GM19193 (cell line): ENCODE data around the gene GPR157.

Experiments used
- POLR2A ChIP-seq: IDR thresholded peaks from 4 replicates; pipeline ENCODE4 v1.6.1; 2011; ENCODE audit not compliant: insufficient read depth, insufficient read length; ENCODE audit errors: extremely low read depth

Gene GPR157

DNA sequence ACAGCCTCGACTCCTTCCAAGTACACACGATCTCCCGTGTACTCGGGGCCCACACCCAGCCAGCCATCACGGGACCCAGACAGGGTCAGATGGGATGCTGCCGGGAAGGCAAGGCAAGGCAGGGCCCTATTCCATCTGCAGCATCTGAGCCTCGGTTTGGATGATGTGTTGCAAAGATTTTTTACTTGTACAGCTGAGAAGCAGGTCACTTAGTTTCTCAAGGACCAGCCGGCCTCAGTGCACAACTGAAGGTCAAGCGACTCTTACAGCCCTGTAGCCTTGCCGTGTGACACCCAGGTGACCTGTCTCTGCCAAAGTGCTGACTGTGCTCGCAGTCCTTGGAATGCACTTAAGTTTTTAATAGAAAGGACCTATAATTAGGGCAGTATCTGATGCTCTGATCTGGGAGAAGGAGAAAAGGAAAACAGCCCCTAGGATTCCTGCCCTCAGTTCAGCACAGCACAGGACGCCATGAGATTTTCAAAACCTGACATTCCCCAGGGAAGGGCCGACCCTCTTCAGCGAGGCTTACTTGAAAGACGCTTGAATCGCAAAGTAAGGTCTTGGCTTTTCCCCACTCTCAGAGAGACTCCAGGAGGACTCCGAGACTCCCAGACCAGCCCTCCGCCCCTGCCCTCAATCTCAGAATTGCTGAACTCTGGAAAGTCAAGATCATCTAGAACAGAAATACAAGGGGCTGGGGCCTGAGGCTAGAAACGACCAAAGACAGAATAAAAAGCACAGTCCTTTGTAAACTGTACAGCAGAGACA, 1.3 kb downstream of the GPR157 start:
- TF ChIP-seq POLR2A, result no peak

- no peak for TF ChIP-seq POLR2A
Measured at GRCh38 chr1:9126511-9126910, 2.4 kb downstream of the GPR157 start.

- TF ChIP-seq POLR2A, result no peak
Measured at GRCh38 chr1:9125325-9125724, 3.6 kb downstream of the GPR157 start.

- no peak for TF ChIP-seq POLR2A
Measured at GRCh38 chr1:9121496-9122409, 7.1 kb downstream of the GPR157 start.

- TF ChIP-seq POLR2A, result no peak
Measured at GRCh38 chr1:9120312-9120958, 8.5 kb downstream of the GPR157 start.

DNA sequence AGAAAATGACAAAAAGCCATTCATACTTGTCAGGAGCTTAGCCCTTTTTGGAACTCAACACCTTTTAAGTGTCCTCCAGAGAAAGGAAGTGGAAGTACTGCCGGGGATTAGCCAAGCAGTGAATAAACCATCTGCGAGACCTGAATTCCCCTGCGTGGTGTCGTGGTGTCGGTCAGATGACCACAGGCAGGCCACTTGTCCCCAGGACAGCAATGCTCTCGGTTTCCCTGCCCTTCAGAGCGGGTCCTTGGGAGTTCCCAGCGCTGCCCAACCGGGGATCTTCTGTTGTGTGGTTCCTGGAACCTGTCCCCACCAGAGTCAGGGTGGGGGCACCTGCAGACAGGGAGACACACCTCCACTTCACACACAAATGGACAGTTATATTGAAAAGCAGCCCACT, 9.2 kb downstream of the GPR157 start:
- TF ChIP-seq POLR2A, result no peak

- TF ChIP-seq POLR2A, result no peak
Measured at GRCh38 chr1:9118186-9118585, 10.7 kb downstream of the GPR157 start.

DNA sequence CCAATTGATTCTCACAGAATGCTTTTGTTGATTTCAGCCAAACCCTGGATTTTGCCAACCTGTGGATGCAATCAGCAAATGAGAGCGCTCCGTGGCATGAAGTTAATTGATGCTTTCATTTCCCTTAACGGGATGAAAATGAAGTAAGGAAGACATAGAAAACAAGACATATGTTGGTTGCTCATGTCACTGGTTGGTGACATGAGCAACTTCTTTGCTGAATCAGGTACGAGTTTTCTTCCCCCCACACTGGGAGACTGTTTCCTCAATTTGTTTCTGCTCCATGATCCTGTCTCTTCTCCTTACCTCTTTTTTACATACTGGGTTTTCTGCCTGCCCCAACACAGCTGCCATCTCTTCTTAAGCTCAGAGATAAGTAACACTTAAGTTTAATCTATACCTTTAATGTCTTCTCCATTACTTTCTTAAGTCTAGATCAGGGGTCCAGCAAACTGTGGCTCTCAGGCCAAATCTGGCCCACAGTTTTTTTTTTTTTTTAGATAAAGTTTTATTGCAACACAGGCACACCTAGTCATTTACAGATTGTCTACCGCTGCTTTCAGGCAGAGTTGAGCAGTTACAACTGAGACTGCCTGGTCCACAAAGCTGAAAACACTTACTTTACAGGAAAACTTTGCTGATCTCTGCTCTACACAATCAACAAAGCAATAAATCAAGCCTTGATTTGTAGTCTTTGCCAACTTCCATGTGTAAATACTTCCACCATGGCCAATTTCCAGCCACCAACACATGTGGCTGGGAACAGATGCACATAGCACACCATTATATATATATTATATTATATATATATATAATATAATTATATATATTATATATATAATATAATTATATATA, 13.3 kb downstream of the GPR157 start:
- no peak for TF ChIP-seq POLR2A

- no peak for TF ChIP-seq POLR2A
Measured at GRCh38 chr1:9112961-9113880, 15.7 kb downstream of the GPR157 start.

GRCh38 chr1:9111957-9112356, 16.9 kb downstream of the GPR157 start:
- TF ChIP-seq POLR2A, result no peak

DNA sequence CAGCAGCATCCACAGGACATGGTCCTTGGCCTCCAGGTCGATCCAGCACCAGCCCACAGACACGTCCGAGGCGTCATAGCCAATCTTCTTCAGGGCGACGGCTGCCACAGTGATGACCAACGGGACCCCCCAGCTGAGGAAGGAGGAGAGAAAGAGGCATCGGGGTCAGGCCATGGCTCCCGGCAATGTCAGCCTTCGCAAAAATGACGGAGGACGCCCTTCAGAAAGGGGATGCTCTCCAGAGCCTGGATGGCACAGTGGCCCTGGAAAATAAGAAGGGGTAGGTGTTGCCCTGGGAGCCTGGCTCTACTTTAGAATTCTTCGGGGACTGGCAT, 17.6 kb downstream of the GPR157 start:
- TF ChIP-seq POLR2A, result no peak

DNA sequence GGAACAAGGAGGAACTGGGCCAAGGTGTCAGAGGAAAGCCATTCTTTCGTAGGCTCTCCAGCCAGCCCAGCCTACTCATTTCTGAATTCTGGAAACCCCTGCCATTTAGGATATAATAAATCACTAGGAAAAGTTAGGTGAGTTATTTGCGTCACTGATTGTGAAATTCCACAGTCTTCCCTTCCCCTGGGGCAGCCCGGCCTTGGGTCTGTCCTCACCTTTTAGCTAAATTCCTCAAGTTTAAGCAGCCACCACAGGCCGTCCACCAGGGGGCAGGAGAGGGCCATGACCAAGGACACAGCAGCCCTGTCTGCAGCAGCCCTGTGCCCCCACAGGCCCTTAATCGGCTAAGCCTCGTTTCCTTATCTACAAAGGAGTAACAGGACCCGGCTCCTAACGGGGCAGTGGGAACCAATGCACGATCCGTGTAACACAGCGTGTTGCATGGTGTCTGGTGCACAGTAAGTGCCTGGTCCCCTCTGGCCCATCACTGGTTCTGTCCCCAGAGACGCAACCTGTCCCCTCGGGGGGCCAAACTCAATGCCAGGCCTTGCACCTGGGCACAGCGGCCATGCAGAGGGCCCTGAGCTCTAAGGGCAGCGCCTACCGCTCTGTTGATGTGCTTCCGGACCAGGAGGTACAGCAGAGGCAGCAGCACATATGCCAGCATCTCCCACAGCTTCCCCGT, 18.1 kb downstream of the GPR157 start:
- TF ChIP-seq POLR2A, result no peak

- TF ChIP-seq POLR2A, result no peak
Measured at GRCh38 chr1:9108056-9108665, 20.7 kb downstream of the GPR157 start.

GRCh38 chr1:9107136-9107535, 21.8 kb downstream of the GPR157 start:
- TF ChIP-seq POLR2A, result no peak
